ENCODE results near the gene KIAA0319L.

GRCh38 chr1:35497571-35497970 is 59.6 kb downstream of the KIAA0319L start:
- TF ChIP-seq CTCF (IDR thresholded peaks at IDR 0.05), result no peak
- TF ChIP-seq POLR2A (IDR thresholded peaks at IDR 0.05), result no peak

Measured in thyroid gland (tissue), 4 donors.